Measurements from ENCODE around the gene RHBG.

DNA sequence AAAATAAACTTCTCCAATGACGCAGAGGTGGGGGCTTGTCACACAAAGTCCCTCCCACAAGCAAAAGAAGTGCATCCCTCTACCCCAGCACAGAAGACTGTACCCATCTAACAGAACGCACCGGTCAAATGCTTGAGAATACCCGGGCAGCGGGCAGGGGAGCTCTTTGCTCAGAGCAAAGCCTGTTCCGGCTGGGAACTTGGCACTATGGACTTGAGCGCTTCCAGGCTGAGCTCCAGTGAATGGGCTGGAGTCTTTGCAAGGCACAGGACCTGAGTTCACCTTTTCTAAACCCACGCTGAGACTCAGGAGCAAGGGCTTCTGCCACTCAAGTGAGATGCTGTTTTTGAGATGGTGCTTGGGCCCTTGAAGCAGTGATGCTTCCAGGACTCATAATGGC, 20.3 kb downstream of the RHBG start:
- TF ChIP-seq POLR2AphosphoS5 (IDR thresholded peaks at IDR 0.05; ENCODE audit: low read depth, low read length) (no peak), TCF7L2 (IDR thresholded peaks at IDR 0.05; ENCODE audit: borderline replicate concordance, extremely low read depth, insufficient read depth, insufficient read length) (no peak), ZNF274 (IDR thresholded peaks at IDR 0.05; ENCODE audit: low read depth, low read length) (no peak), EZH2 (IDR thresholded peaks at IDR 0.05) (no peak), RAD21 (IDR thresholded peaks at IDR 0.05; ENCODE audit: low read depth) (no peak), POLR2A (IDR thresholded peaks at IDR 0.05; ENCODE audit: borderline replicate concordance, extremely low read depth, insufficient read depth, insufficient read length) (no peak), EZH2phosphoT487 (IDR thresholded peaks at IDR 0.05; ENCODE audit: borderline replicate concordance) (no peak)
- TF ChIP-seq, protein P1, sequence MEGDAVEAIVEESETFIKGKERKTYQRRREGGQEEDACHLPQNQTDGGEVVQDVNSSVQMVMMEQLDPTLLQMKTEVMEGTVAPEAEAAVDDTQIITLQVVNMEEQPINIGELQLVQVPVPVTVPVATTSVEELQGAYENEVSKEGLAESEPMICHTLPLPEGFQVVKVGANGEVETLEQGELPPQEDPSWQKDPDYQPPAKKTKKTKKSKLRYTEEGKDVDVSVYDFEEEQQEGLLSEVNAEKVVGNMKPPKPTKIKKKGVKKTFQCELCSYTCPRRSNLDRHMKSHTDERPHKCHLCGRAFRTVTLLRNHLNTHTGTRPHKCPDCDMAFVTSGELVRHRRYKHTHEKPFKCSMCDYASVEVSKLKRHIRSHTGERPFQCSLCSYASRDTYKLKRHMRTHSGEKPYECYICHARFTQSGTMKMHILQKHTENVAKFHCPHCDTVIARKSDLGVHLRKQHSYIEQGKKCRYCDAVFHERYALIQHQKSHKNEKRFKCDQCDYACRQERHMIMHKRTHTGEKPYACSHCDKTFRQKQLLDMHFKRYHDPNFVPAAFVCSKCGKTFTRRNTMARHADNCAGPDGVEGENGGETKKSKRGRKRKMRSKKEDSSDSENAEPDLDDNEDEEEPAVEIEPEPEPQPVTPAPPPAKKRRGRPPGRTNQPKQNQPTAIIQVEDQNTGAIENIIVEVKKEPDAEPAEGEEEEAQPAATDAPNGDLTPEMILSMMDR (IDR thresholded peaks at IDR 0.05 in 2 of 3, conservative IDR thresholded peaks at IDR 0.05 in 1 of 3; ENCODE audit: borderline replicate concordance in 1 of 3, insufficient read depth in 1 of 3, low read depth in 2 of 3, low read length in 2 of 3): no peak
- TF ChIP-seq, protein P2, sequence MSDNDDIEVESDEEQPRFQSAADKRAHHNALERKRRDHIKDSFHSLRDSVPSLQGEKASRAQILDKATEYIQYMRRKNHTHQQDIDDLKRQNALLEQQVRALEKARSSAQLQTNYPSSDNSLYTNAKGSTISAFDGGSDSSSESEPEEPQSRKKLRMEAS (IDR thresholded peaks at IDR 0.05): no peak
- TF ChIP-seq, protein P3, sequence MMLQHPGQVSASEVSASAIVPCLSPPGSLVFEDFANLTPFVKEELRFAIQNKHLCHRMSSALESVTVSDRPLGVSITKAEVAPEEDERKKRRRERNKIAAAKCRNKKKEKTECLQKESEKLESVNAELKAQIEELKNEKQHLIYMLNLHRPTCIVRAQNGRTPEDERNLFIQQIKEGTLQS (IDR thresholded peaks at IDR 0.05): no peak
